Naive B cell (primary cell): ENCODE measurements around the gene NFKBIZ. TPM values are rescaled to one million over a fixed set of nuclear protein-coding genes. Genes with fewer than 3 reads are reported as not detected.
A peak's percentile ranks its signal among the peaks of the same experiment; 100 is the strongest.
"Not testable (repeated sequence)": the region's sequence is repeated elsewhere in the genome, so short reads cannot be mapped to it uniquely, and the experiment has no call there.

Source experiments
- ATAC-seq, 2 donors: fragments of 150-1000 bp; cut with Tn5 transposase; 2 replicates each; pipeline ENCODE4 v1.10.0; 2021; ENCODE audit warnings: low read depth in 2 of 2, mild to moderate bottlenecking in 2 of 2, moderate library complexity in 2 of 2
- DNase-seq: peaks from one replicate; pipeline ENCODE4 v3.0.0; 2022
- H3K27ac Mint-ChIP-seq, 6 donors: one replicate each; pipeline ENCODE4 v1.8.0; 2020 to 2022; ENCODE audit warnings: mild to moderate bottlenecking in 6 of 6, mixed read lengths in 6 of 6, moderate library complexity in 5 of 6, inconsistent platforms in 2 of 6
- H3K27me3 Mint-ChIP-seq, 3 donors: one replicate each; pipeline ENCODE4 v1.8.0; 2021 to 2022; ENCODE audit warnings: mixed read lengths in 3 of 3, mild to moderate bottlenecking in 1 of 3
- H3K36me3 Mint-ChIP-seq, 2 donors: one replicate each; pipeline ENCODE4 v1.8.0; 2020 to 2022; ENCODE audit warnings: mixed read lengths in 2 of 2, inconsistent platforms in 1 of 2, mild to moderate bottlenecking in 1 of 2
- H3K4me1 Mint-ChIP-seq, 3 donors: one replicate each; pipeline ENCODE4 v1.8.0; 2020 to 2022; ENCODE audit warnings: mixed read lengths in 3 of 3, inconsistent platforms in 1 of 3, mild to moderate bottlenecking in 1 of 3, moderate library complexity in 1 of 3
- H3K4me3 Mint-ChIP-seq, 8 donors: one replicate each; pipeline ENCODE4 v1.8.0; 2020 to 2022; ENCODE audit warnings: mild to moderate bottlenecking in 8 of 8, mixed read lengths in 8 of 8, moderate library complexity in 8 of 8, inconsistent platforms in 2 of 8
- H3K9me3 Mint-ChIP-seq, 7 donors: one replicate each; pipeline ENCODE4 v1.8.0; 2020 to 2022; ENCODE audit warnings: mixed read lengths in 7 of 7, mild to moderate bottlenecking in 5 of 7, inconsistent platforms in 2 of 7, moderate library complexity in 1 of 7
- polyA plus RNA-seq, 6 donors: library from polyadenylated mRNA; unstranded; fragments of 300-500 nt; fragmentation: Illumina TruSeq; gene quantifications; one replicate each; pipeline ENCODE4 v1.2.3, GENCODE V29; 2021; ENCODE audit warnings: low read depth in 6 of 6

Gene NFKBIZ
- polyA plus RNA-seq, 6 donors from 2014 or later, result 7.4 to 28.5 (median 21.9) TPM

DNA sequence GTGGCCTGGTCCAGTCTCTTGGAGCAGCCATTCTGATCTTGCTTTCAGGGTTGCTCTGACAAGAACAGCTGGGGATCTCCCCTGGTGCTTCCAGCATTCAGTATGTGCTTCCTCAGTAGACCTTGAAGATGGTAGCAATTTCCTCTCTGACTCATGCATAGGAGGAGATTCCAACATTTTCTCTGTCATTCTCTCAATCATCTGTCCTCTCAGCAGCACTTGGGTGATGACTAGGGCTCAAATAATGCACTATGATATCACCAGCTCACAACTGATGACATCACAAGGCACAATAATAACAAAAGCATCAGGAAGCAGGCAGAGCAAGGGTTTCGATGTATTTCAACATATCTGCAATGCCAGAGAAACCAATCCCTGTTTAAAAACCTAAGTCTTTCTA lies 52.7 kb downstream of the NFKBIZ start:
- H3K27me3 Mint-ChIP-seq, result no peaks in the 10 kb centered on the region
- peak overlapping the region in 1 of 8 donors; percentile 18 for H3K4me3 Mint-ChIP-seq
- ATAC-seq (peak; percentile 21 to 24), DNase-seq (no peak)
- peaks cover 0 to 6% (median 5%) of the 10 kb centered on the region in 7 donors for H3K9me3 Mint-ChIP-seq
- peak overlapping the region in 5 of 6 donors; percentile 16 to 87 (median 38) for H3K27ac Mint-ChIP-seq
- peaks cover 26 to 45% (median 35%) of the 10 kb centered on the region in 3 donors for H3K4me1 Mint-ChIP-seq
- H3K36me3 Mint-ChIP-seq, result no peaks in the 10 kb centered on the region

DNA sequence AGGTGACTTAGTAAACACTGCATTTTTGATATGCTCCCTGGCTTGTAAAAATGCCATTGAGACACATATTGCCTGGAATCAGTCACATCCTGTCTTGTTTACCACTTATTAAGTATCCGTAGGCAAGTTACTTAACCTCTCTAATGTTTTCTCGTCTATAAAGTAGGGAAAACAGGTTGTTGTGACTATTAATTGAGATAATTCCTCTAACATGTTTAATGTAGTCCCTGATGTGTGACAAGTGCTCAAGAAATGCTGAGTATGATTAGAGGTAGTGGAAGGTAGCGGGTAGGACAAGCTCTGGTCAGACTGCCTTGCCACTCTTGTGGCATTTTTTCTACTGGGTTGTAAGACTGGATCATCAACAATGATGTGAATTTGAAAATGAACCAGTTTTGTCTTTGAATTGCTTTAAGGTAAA lies 54.1 kb downstream of the NFKBIZ start:
- ATAC-seq, result no peak
- Mint-ChIP-seq H3K4me1 (peaks cover 24 to 37% (median 35%) of the 10 kb centered on the region in 3 donors), H3K27me3 (no peaks in the 10 kb centered on the region), H3K27ac (peak overlapping the region in 2 of 6 donors; percentile 30 to 59), H3K36me3 (no peaks in the 10 kb centered on the region), H3K4me3 (no peak overlapping the region), H3K9me3 (peaks cover 0 to 10% (median 5%) of the 10 kb centered on the region in 7 donors)
- no peak for DNase-seq

DNA sequence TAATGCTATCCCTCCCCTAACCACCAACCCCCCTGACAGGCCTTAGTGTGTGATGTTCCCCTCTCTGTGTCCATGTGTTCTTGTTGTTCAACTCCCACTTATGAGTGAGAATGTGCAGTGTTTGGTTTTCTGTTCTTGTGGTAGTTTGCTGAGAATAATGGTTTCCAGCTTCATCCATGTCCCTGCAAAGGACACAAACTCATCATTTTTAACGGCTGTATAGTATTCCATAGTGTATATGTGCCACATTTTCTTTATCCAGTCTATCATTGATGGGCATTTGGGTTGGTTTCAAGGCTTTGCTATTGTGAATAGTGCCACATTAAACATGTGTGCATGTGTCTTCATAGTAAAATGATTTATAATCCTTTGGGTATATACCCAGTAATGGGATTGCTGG lies 56.3 kb downstream of the NFKBIZ start:
- H3K36me3 Mint-ChIP-seq, H3K27ac Mint-ChIP-seq, H3K9me3 Mint-ChIP-seq, H3K27me3 Mint-ChIP-seq, ATAC-seq, H3K4me3 Mint-ChIP-seq, DNase-seq: not testable (repeated sequence)
- H3K4me1 Mint-ChIP-seq, result peaks cover 6 to 16% (median 15%) of the 10 kb centered on the region in 3 donors

Other genes starting within 250 kb of the NFKBIZ start
- gene ZBTB11, start 172.4 kb upstream of the NFKBIZ start, polyA plus RNA-seq, result 10 to 100 TPM in 3 of 6 donors, 1 to 10 TPM in 3; 6.8 to 14.1 (median 9.7) TPM
- gene RPL24, start 162.8 kb upstream of the NFKBIZ start, polyA plus RNA-seq, result 1,000 to 10,000 TPM in 3 of 6 donors, 100 to 1,000 TPM in 3; 573 to 1,135 (median 1,007) TPM
- 1 to 10 TPM; 4.1 to 5.8 (median 4.9) TPM for gene CEP97, start 124.9 kb upstream of the NFKBIZ start, polyA plus RNA-seq
- 10 to 100 TPM; 15.8 to 30.2 (median 21.8) TPM for gene NXPE3, start 70.3 kb upstream of the NFKBIZ start, polyA plus RNA-seq